ENCODE measurements around the gene PBX1. TPM values are rescaled to one million over a fixed set of nuclear protein-coding genes. Genes with fewer than 3 reads are reported as not detected.

The PBX1 gene
- total and polyA plus RNA-seq, 8 donors, result 11.0 to 113 (median 23.0) TPM

GRCh38 chr1:164863056-164863455 is 304.1 kb downstream of the PBX1 start:
- H3K4me1 ChIP-seq, result no peaks in the 10 kb centered on the region
- H3K4me3 ChIP-seq, result no peak overlapping the region
- TF ChIP-seq POLR2A (IDR thresholded peaks at IDR 0.05) (no peak), POLR2AphosphoS5 (IDR thresholded peaks at IDR 0.05) (no peak), EP300 (IDR thresholded peaks at IDR 0.05) (no peak)
- TF ChIP-seq, protein P1, sequence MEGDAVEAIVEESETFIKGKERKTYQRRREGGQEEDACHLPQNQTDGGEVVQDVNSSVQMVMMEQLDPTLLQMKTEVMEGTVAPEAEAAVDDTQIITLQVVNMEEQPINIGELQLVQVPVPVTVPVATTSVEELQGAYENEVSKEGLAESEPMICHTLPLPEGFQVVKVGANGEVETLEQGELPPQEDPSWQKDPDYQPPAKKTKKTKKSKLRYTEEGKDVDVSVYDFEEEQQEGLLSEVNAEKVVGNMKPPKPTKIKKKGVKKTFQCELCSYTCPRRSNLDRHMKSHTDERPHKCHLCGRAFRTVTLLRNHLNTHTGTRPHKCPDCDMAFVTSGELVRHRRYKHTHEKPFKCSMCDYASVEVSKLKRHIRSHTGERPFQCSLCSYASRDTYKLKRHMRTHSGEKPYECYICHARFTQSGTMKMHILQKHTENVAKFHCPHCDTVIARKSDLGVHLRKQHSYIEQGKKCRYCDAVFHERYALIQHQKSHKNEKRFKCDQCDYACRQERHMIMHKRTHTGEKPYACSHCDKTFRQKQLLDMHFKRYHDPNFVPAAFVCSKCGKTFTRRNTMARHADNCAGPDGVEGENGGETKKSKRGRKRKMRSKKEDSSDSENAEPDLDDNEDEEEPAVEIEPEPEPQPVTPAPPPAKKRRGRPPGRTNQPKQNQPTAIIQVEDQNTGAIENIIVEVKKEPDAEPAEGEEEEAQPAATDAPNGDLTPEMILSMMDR (IDR thresholded peaks at IDR 0.05), result no peak
- 55 to 67% (median 59%) methylated on average over 4 of the region's 4 CpGs for WGBS, 5 donors
- intact Hi-C loops (cut with DNase I; ENCODE audit: low total_unique reads), result no loop called here
- H3K27ac ChIP-seq, result no peak overlapping the region
- H3K36me3 ChIP-seq, result no peaks in the 10 kb centered on the region
- no peak for DNase-seq
- no peaks in the 10 kb centered on the region for H3K9me3 ChIP-seq
- H3K27me3 ChIP-seq, result no peaks in the 10 kb centered on the region

- H3K27ac ChIP-seq, result no peak overlapping the region
- intact Hi-C loops (cut with DNase I; ENCODE audit: low total_unique reads), result no loop called here
- no peaks in the 10 kb centered on the region for H3K36me3 ChIP-seq
- H3K4me3 ChIP-seq, result no peak overlapping the region
- TF ChIP-seq POLR2AphosphoS5 (IDR thresholded peaks at IDR 0.05), result no peak
- no peak for TF ChIP-seq POLR2A (IDR thresholded peaks at IDR 0.05)
- TF ChIP-seq, protein P1 (IDR thresholded peaks at IDR 0.05), result no peak
- no peak for TF ChIP-seq EP300 (IDR thresholded peaks at IDR 0.05)
- DNase-seq, result no peak
- H3K4me1 ChIP-seq, result no peaks in the 10 kb centered on the region
- no peaks in the 10 kb centered on the region for H3K27me3 ChIP-seq
- 84 to 96% (median 92%) methylated on average over 3 of the region's 3 CpGs for WGBS, 5 donors
- no peaks in the 10 kb centered on the region for H3K9me3 ChIP-seq
Observed at GRCh38 chr1:164864161-164864560, 305.2 kb downstream of the PBX1 start.

- DNase-seq, result no peak
- TF ChIP-seq EP300 (IDR thresholded peaks at IDR 0.05) (no peak), POLR2A (IDR thresholded peaks at IDR 0.05) (no peak), POLR2AphosphoS5 (IDR thresholded peaks at IDR 0.05) (no peak)
- TF ChIP-seq, protein P1 (IDR thresholded peaks at IDR 0.05), result no peak
- no peak overlapping the region for H3K27ac ChIP-seq
- H3K4me3 ChIP-seq, result no peak overlapping the region
- H3K9me3 ChIP-seq, result no peaks in the 10 kb centered on the region
- WGBS, 5 donors, result 81 to 90% (median 83%) methylated on average over 4 of the region's 4 CpGs
- no peaks in the 10 kb centered on the region for H3K4me1 ChIP-seq
- no peaks in the 10 kb centered on the region for H3K27me3 ChIP-seq
- intact Hi-C loops (cut with DNase I; ENCODE audit: low total_unique reads), result no loop called here
- no peaks in the 10 kb centered on the region for H3K36me3 ChIP-seq
Observed at GRCh38 chr1:164865385-164865784, 306.4 kb downstream of the PBX1 start.

GRCh38 chr1:164867590-164867989 is 308.6 kb downstream of the PBX1 start:
- 68 to 83% (median 76%) methylated on average over 8 of the region's 8 CpGs for WGBS, 5 donors
- no peak for DNase-seq
- TF ChIP-seq, protein P1 (IDR thresholded peaks at IDR 0.05), result no peak
- no peak for TF ChIP-seq EP300 (IDR thresholded peaks at IDR 0.05)
- no peak for TF ChIP-seq POLR2A (IDR thresholded peaks at IDR 0.05)
- TF ChIP-seq POLR2AphosphoS5 (IDR thresholded peaks at IDR 0.05), result no peak

More at GRCh38 chr1:164867590-164867989, 308.6 kb downstream of the PBX1 start:
- H3K4me1 ChIP-seq, result no peaks in the 10 kb centered on the region
- H3K36me3 ChIP-seq, result no peaks in the 10 kb centered on the region
- H3K27me3 ChIP-seq, result no peaks in the 10 kb centered on the region
- no peak overlapping the region for H3K27ac ChIP-seq
- intact Hi-C loops (cut with DNase I; ENCODE audit: low total_unique reads), result no loop called here
- H3K4me3 ChIP-seq, result no peak overlapping the region
- H3K9me3 ChIP-seq, result no peaks in the 10 kb centered on the region
